Stimulated activated CD8-positive, alpha-beta memory T cell treated with anti-CD3 and anti-CD28 coated beads, Interleukin-15, amount 100 ng/mL, for 24 hours (primary cell): ENCODE results near the gene RAVER1.

Experiments
- DNase-seq: peaks from one replicate; pipeline ENCODE4 v3.0.0-alpha.2; 2020; ENCODE audit warnings: low read depth

The RAVER1 gene

DNA sequence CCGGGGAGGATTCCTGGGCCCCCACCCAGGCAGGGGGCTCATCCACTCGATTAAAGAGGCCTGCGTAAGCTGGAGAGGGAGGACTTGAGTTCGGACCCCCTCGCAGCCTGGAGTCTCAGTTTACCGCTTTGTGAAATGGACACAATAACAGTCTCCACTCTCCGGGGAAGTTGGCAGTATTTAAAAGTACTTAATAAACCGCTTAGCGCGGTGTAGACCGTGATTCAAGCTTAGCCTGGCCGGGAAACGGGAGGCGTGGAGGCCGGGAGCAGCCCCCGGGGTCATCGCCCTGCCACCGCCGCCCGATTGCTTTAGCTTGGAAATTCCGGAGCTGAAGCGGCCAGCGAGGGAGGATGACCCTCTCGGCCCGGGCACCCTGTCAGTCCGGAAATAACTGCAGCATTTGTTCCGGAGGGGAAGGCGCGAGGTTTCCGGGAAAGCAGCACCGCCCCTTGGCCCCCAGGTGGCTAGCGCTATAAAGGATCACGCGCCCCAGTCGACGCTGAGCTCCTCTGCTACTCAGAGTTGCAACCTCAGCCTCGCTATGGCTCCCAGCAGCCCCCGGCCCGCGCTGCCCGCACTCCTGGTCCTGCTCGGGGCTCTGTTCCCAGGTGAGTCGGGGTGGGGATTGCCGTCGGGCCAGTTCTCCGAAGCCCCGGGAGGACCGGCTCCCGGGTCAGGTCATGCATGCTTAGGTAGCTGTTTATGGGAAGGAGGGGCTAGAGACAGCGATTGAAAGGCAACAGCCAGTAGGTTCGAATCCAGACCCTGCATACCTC lies 62.5 kb downstream of the RAVER1 start, which contains the start of gene ICAM1:
TSS of gene ICAM1 (plus strand) at position 505 of the 779 bp plus-strand sequence. CDS start at position 545, 40 bp downstream.
- DNase-seq, result no peak

DNA sequence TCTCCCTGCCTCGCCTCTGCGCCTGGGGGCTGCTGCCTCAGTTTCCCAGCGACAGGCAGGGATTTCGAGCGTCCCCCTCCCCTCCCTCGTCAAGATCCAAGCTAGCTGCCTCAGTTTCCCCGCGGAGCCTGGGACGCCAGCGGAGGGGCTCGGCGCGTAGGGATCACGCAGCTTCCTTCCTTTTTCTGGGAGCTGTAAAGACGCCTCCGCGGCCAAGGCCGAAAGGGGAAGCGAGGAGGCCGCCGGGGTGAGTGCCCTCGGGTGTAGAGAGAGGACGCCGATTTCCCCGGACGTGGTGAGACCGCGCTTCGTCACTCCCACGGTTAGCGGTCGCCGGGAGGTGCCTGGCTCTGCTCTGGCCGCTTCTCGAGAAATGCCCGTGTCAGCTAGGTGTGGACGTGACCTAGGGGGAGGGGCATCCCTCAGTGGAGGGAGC lies 63.1 kb downstream of the RAVER1 start:
- no peak for DNase-seq

DNA sequence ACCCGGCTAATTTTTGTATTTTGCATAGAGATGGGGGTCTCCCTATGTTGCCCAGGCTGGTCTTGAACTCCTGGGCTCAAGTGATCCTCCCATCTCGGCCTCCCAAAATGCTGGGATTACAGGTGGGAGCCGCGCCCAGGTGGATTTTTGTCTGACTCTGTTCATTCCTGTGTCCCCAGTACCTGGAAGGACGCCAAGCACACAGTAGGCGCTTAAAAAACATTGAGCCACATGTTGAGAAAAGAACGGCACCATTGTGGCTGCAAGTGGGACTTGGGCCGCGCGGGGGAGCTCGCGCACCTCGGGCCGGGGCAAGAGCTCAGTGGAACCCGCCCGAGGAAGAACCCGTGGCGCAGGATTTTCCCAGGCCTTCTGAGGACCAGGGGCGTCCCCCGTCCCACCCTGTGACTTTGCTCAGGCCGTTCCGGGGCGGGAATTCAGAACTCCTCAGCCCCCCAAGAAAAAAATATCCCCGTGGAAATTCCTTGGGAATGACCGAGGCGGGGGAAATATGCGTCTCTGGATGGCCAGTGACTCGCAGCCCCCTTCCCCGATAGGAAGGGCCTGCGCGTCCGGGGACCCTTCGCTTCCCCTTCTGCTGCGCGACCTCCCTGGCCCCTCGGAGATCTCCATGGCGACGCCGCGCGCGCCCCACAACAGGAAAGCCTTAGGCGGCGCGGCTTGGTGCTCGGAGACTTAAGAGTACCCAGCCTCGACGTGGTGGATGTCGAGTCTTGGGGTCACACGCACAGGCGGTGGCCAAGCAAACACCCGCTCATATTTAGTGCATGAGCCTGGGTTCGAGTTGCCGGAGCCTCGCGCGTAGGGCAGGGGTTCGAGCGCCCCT lies 63.8 kb downstream of the RAVER1 start:
- peak; percentile 77 for DNase-seq

DNA sequence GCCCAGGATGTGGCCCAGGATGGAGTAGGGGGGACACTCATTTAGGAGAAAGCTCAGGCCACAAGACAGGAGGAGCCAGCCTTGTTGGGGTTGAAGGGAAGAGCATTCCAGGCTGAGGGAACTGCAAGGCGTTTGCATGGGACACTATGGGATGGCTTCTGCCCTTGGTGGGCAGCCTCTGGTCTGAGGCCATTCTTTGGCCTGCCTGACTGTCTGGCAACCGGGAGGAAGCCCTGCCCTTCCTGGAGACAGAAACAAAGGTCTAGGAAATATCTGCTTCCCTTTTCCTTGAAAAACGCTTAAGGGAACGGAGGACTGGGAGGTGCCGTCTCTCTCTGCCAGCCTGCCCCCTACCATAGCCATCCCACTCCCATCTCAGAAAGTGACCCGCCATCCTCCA lies 65.3 kb downstream of the RAVER1 start:
- DNase-seq, result no peak

DNA sequence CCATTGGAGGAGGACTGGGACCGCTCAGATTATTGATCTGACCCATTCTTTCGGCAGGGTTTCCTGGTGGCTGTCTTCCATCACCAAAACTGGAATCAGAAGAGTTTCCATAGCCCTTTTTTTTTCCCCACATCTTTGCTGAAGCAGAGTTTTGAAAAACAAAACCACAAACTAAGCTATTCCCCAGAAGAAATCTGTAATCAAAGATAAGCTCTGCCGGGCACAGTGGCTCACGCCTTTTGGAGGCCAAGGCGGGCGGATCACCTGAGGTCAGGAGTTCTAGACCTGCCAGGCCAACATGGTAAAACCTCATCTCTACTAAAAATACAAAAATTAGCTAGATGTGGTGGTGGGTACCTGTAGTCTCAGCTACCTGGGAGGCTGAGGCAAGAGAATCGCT lies 66.6 kb downstream of the RAVER1 start:
- DNase-seq, result no peak
